GM21515 (cell line): Measurements from ENCODE around the gene POTEI.
"Not testable (repeated sequence)": the region's sequence is repeated elsewhere in the genome, so short reads cannot be mapped to it uniquely, and the experiment has no call there.

Source experiments
- ATAC-seq: cut with Tn5 transposase; IDR thresholded peaks from one replicate; pipeline ENCODE4 v1.9.1; 2021; ENCODE audit not compliant: unreplicated experiment

The POTEI gene

DNA sequence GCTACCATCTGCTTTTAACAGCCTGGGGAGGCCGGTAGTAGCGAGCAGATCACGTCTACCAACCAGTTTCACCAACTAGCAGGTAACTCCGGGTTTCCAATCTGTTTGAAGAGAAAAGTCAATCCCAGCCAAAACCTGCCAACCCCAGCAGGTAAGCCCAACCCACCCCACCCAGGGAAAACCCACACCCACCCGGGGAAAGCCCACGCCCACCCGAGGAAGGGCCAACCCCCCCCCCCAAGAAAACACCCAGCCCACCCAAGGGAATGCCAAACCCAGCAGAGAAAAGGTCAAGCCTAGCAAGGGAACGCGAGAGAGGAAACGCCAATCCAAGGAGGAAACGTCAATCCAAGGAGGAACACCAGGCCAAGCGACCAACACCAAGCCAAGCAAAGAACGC lies at the start of gene POTEI:
Gene POTEI, minus strand, starts transcription at position 101 of the 400 bp plus-strand sequence. Its CDS starts 93 bp downstream, at position 8.
- not testable (repeated sequence) for ATAC-seq

DNA sequence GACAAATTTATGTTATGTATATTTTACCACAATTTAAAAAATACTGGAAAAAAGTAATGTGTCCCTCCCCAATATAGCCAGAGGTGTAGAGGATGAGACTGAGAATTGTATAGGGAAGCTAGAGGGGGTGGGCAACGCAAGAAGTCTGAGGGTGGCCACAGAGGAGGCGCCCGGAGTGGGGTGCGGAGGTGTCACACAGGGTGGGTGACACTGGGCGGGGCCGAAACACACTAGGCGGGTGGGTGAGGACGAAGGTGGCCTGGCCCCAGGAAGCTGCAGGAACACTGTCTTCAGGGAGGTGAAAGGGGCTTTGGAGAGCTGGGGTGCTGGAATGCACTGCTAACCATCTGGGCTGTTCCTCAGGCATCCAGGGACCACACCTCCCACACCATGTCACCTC lies 47.3 kb upstream of the POTEI start:
- not testable (repeated sequence) for ATAC-seq

- not testable (repeated sequence) for ATAC-seq
Measured at GRCh38 chr2:130554178-130554577, 45.0 kb upstream of the POTEI start.

DNA sequence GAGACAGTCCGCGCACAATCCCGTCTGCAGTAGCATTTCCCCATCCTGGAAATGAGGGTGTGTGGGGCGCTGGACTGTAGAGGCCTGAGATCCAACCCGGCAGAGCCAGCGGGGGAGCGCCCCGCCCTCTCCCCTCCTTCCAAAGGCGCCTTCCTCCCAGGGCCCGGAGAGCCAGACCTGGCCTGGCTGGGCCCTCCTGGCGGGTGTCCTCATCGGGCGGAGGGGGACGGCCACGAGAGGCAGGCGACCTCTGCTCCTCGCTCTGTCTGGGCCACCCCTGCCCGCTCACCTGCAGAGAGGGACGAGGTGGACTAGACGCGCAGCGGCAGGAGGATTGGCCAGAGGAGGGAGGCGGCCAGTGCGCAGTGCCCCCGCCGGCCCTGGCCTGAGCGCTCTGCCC lies 40.3 kb upstream of the POTEI start:
- ATAC-seq = not testable (repeated sequence)

GRCh38 chr2:130548418-130548817 lies 39.3 kb upstream of the POTEI start:
- ATAC-seq = not testable (repeated sequence)

- ATAC-seq = not testable (repeated sequence)
Measured at GRCh38 chr2:130544978-130545377, 35.9 kb upstream of the POTEI start.

DNA sequence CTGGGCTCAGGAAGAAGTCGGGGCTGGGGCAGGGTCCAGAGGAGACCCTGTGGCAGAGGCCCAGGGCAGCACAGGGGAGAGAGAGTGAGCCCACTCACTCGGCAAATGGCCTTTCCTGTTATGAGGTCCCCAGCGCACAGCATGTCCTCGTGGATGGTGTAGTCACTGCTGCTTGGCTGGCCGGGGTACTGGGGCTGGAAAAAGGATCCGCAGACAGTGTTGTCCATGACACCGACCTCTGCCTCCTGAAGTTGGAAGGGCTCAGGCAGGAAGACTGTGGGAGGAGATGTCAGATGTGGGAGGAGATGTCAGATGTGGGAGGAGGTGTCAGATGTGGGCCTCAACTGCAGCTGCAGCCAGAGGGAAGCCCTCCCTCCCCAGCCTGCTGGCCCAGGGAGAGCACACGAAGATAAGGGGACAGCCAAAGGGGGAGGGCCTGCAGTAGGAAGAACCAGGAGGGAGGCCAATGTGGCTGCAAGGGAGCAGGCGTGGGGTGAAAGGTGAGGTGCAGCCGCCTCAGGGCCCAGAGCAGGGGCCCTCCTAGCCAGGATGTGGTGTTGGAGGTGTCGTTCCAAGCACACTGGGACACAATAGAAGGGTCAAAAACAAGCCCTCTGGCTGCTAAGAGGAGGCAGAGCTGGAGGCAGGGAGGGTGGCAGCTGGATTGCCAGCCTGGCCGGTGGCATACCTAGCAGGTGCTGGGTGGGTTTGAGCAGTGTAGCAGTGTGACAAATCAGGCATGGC lies 34.8 kb upstream of the POTEI start:
- ATAC-seq = not testable (repeated sequence)

DNA sequence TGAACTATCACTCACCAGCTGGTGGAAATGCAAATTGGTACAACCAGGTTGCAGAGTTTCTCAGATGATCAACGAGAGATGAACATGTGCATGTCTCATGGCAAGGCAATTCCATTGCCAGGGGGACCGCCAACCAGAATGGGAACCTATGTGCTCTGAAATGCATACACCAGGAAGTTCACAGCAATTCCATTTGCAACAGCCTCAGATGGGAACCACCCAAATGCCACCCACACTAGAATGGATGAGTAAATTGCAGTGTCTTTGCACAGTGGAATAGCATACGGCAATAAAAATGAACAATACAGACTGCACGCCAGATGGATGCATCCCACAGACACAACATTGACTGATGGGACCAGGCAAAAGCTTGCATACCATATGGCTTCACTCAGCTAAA lies 33.7 kb upstream of the POTEI start:
- ATAC-seq = not testable (repeated sequence)

DNA sequence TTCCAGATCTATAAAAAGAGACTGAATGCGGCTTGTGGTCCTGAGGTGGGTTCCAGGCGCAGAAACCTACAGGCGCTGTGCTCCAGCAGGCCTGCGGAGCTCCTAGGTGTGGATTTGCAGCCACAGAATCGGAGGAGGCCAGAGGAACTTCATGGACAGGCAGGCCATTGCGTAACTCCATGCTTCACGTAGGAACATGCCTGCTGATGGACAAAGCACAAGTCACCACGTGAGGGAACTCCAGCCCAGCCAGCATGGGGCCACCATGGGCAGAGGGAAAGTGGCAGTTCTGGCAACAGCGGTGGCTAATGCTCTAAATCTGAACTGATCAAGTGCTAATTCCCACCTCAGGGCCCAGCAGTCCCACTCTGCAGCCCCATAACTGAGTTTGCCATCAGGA lies 29.1 kb upstream of the POTEI start:
- not testable (repeated sequence) for ATAC-seq

GRCh38 chr2:130536654-130537053 lies 27.5 kb upstream of the POTEI start:
- ATAC-seq = not testable (repeated sequence)

DNA sequence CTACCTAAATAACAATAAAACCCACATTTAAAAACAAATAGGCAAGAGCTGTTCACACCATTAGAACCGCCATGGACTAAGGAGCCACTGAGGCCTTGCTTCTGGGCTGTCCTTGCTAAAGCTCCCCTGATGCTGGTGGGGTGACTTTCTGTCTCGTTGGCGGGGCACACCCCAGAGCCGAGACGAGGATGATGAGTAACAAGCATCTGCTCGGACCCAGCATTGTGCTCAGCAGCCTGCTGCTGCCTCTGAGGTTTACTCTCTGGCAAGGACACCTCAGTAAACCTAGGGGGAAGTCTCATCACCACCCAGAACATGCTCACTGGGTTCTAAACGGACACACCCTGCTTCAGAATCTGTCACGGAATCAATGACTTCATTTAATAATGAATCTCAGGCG lies 22.5 kb upstream of the POTEI start:
- not testable (repeated sequence) for ATAC-seq

- ATAC-seq = not testable (repeated sequence)
Measured at GRCh38 chr2:130531225-130531624, 22.1 kb upstream of the POTEI start.

GRCh38 chr2:130530212-130530611 lies 21.1 kb upstream of the POTEI start:
- not testable (repeated sequence) for ATAC-seq

- ATAC-seq = not testable (repeated sequence)
Measured at GRCh38 chr2:130529545-130529944, 20.4 kb upstream of the POTEI start.

DNA sequence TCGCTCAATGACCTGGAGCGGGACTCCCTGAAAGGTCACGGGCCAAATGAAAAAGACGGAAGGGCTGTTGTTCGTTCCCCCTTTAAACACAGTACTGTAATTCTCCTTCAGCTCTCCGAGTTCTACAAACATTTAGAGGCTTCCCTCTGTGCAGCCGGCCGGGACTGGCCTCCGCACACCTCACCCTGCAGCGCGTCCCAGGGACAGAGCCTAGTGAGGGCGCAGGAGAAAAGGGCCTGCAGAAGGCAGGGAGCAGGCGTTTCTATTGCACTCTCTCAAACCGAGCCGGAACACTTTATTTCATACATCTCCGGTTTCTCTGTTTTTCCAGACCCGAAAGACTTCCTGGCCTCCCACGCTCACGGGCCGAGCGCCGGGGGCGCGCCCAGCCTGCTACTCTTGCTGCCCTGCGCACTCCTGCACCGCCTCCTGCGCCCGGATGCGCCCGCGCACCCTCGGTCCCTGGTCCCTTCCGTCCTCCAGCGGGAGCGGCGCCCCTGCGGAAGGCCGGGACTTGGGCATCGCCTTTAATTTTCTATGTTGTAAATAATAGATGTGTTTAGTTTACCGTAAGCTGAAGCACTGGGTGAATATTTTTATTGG lies 18.3 kb upstream of the POTEI start:
- not testable (repeated sequence) for ATAC-seq

DNA sequence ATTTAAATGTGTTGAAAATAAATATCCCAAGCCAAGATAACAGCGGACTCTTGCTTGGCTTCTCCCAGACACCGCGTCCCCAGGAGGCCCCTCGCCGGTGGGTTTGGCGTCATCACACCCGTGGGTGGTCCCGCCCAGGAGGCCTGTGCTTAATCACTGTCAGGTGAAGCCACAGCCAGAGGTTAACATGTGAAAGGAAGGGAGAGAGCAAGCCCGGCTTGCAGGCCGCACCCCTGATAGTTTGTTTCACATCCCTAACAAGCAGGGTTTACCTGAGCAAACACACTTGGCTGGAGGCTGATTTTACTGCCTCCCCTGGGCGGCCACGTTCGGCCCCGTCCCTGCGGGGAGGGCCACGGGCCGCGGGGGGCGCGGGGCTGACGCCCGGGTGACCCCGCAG lies 13.3 kb upstream of the POTEI start:
- not testable (repeated sequence) for ATAC-seq

DNA sequence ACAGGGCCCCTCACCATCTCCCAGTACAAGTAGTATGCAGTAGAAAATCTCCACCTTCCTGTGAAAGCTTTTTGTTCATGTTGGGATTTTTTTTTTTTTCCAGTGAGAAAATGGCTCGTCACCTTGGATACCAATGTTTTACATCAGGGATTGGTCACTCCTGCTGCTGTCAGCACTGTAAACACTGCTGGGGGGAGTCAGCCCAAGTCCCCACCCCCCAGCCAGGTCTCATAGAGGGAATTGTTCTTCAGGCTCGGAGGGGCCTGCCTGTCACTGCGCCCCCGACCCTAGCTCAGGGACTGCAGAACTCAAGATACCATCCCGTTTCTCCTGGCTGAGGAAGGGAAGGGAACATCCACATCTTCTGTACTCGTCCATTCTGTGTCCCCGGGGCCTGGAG lies 11.9 kb upstream of the POTEI start, which contains the start of gene CFC1B:
Gene CFC1B, plus strand, starts transcription at position 231 of the 400 bp plus-strand sequence. CDS start 263 bp downstream, outside the sequence.
- not testable (repeated sequence) for ATAC-seq

- ATAC-seq = not testable (repeated sequence)
Measured at GRCh38 chr2:130518516-130519106, 9.5 kb upstream of the POTEI start.

DNA sequence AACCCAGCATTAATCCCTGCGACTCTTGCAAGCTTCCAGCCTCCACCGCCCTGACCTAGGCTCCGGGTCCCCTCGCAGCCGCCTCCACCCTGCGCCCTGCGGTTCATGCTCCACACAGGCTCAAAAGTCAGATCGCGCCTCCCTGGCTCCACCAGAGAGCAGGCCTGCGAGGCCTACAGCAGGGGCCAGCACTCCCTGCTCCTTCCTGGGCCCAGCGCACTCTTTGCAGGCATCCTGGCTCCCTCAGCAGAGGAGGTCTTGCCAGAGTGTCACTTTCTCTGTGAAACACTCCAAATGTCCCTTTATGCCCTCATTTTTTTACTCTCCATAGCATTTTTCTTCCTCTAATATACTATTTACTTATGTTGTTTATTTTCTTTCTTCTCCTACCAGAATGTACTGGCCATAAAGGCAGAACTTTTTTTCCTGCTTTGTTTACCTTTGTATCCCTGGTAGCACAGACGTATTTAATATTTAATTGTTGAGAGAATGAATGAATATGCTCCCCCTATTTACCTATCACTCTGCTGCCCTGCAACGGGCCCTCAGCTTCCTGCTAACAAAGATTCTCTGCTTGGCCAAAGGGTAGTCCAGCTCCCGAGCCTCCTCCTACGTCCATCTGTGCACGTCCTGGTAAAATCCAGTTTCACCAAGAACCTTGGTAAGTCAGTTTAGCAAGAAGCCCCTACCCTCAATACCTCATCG lies 2.8 kb upstream of the POTEI start:
- not testable (repeated sequence) for ATAC-seq

- not testable (repeated sequence) for ATAC-seq
Measured at GRCh38 chr2:130510807-130511746, 1.9 kb upstream of the POTEI start.
